Left colon (tissue), 2 donors: ENCODE measurements around the gene FOXB2. TPM values are rescaled to one million over a fixed set of nuclear protein-coding genes. Genes with fewer than 3 reads are reported as not detected.
"Not testable (repeated sequence)": the region's sequence is repeated elsewhere in the genome, so short reads cannot be mapped to it uniquely, and the experiment has no call there.

ENCODE experiments used
- ATAC-seq: fragments of 200-7000 bp; cut with Tn5 transposase; one replicate; pipeline ENCODE4 v1.9.1; 2020; ENCODE audit warnings: mild to moderate bottlenecking, moderate library complexity
- DNase-seq, 2 donors: peaks; one replicate each; pipeline ENCODE4 v3.0.0-alpha.2; 2020
- intact Hi-C, 2 donors: fragments of 100-400 bp; cut with DNase I in 1 of 2; cut with micrococcal nuclease in 1 of 2; formaldehyde crosslinking; loops; one replicate each; pipeline versions ENCODE4 v1.11.2 to v1.14.0; 2022; cut with DNase I, micrococcal nuclease
- total RNA-seq, 2 donors: library from RNA; stranded (reverse); fragmentation: NEBNext Ultra II Directional; extraction: Animal tissue kit (Norgen Biotek cat#: 25700); gene quantifications; one replicate each; pipeline ENCODE4 v1.2.1, GENCODE V29; 2021
- donor health status: DM: no; HTN: no; CAD: no.
- donor health status: DM: yes; HTN: yes; CAD: no.

FOXB2 gene
- total RNA-seq, 2 donors from 2014 or later, result not detected

DNA sequence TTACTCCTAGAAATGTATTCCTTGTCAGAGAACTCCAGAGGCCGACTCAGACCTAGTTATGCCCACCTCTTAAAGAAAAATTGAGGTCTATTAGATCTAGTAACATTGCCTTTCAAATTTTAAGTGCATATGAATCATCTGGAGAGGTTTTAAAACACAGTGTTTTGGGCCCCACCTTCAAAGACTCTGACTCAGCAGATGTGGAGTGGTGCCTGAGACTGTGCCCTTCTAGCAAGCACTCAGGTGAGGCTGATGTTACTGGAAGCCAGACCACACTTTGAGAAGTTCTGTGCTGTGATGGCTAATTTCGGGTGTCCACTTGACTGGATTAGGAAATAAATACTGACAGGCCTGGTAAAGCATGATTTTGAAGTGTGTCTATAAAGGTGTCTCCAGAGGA lies 10.6 kb downstream of the FOXB2 start:
- ATAC-seq, result no peak
- intact Hi-C loops, result no loop called here
- DNase-seq, result no peak

DNA sequence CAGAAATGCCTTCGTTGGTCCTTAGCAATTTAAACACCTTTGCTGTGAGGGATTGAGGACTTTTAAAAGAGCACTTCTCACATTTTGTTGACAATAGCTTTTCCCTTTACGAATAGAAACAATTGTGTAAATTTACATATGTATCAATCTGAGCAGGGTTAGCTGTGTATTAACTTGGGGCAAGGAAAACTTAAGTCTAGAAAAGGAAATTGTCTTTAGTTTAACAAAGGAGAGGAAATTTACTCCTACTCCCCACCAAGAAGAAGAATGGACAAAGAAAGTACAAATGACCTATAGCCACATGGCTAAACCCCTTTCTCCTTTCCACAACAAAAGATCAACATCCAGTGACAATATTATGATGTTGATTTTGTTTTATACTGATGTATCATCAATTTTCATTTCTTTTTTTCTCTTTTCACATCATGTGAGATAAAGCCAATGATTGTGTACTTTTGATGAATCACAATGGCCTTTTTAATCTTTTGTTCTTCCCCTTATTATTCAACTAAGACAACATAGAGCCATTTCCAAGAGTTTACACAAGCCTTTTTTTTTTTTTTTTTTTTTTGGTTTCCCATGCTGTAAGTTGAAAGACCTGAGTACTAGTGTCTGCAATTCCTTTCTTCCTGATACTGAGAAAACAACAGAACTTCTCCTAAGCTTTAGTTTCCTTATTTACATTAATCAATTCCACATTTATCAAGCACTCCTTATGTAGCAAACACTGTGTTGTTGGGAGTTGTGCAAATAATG lies 19.0 kb downstream of the FOXB2 start:
- intact Hi-C loops, result no loop called here
- ATAC-seq (no peak), DNase-seq (no peak)

DNA sequence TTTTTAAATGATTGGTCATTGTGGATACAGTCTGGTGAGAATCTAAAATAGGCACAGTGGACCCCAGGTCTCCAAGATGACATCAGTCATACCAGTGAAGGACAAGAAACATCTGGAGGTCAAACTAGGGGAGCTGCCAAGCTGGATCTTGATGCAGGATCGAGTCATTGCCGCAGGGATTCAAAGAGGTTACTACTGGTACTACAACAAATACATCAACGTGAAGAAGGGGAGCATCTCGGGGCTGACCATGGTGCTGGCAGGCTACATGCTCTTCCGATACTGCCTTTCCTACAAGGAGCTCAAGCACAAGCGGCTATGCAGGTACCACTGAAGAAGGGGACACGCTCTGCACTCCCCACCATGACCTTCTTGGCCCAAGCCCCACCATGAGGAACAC lies 20.9 kb downstream of the FOXB2 start:
- ATAC-seq (no peak), DNase-seq (no peak)
- intact Hi-C loops, result no loop called here

DNA sequence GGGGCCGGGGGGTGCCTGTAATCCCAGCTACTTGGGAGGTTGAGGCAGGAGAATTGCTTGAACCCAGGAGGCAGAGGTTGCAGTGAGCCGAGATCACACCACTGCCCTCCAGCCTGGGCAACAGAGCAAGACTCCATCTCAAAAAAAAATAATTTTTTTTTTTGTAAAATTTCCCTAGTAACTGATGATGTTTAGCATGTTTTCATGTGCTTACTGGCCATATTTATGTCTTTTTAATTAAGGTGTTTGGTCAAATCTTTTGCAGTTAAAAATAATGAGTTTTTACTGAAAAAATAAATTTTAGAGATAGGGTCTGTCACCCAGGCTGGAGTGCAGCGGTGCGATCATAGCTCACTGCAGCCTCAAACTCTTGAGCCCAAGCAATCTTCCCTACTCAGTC lies 24.3 kb downstream of the FOXB2 start:
- intact Hi-C loops, DNase-seq, ATAC-seq: not testable (repeated sequence)

DNA sequence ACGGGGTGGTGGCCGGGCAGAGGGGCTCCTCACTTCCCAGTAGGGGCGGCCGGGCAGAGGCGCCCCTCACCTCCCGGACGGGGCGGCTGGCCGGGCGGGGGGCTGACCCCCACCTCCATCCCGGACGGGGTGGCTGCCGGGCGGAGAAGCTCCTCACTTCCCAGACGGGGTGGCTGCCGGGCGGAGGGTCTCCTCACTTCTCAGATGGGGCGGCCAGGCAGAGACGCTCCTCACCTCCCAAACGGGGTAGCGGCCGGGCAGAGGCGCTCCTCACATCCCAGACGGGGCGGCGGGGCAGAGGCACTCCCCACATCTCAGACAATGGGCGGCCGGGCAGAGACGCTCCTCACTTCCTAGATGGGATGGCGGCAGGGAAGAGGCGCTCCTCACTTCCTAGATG lies 41.2 kb downstream of the FOXB2 start:
- DNase-seq, ATAC-seq, intact Hi-C loops: not testable (repeated sequence)

DNA sequence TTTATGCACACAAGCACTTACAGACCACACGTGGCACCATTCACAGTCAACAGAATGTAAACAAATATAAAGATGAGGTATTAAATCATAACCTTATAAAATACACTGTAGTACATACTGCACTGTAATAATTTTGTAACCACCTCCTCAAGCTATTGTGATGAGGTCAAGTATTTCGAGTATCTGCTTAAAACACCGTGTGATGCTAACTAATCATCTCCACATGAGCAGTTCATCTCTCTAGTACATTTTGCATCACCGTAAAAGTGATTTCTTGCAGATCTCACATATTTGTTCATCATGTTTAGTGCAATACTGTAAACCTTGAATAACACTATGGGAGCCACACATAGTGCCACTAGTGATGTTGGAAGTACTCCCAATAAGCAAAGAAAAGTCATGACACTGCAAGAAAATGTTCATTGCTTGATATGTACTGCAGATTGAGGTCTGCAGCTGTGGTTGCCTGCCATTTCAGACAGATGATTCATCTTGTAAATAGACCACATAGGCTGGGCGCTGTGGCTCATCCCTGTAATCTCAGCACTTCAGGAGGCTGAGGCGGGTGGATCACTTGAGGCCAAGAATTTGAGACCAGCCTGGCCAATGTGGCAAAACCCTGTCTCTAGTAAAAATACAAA lies 44.3 kb downstream of the FOXB2 start:
- intact Hi-C loops, result no loop called here
- ATAC-seq, result no peak
- no peak for DNase-seq

DNA sequence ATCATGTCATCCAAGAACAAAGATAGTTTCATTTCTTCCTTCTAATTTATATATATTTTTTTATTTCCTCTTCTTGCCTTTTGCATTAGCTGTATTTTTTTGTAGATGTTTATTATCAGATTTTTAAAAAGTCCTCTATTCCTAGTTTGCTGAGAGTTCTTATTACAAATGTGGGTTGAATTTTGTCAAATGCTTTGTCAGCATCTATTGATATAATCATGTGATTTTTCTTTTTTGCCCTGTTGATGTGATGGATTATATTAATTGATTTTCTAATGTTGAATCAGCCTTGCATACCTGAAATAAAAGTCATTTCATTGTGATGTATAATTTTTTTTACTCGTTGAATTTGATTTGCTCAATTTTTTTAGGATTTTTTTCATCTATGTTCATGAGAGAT lies 46.9 kb downstream of the FOXB2 start:
- DNase-seq (no peak), ATAC-seq (no peak)
- intact Hi-C loops, result no loop called here

Other genes starting within 250 kb of the FOXB2 start
- gene PRUNE2, start 113.5 kb upstream of the FOXB2 start, total RNA-seq, result 10 to 100 TPM; 33.6 to 80.5 TPM
- 10 to 100 TPM; 54.1 to 58.4 TPM for gene VPS13A, start 157.9 kb downstream of the FOXB2 start, total RNA-seq